ENCODE results near the gene RXRA.

GRCh38 chr9:134402182-134402581, 75.9 kb downstream of the RXRA start:
- no peak for TF ChIP-seq POLR2A (IDR thresholded peaks at IDR 0.05)
- no peak for TF ChIP-seq CTCF (IDR thresholded peaks at IDR 0.05)

All from tibial nerve (tissue), 3 donors.